ENCODE measurements around the gene IGFL2. TPM values are rescaled to one million over a fixed set of nuclear protein-coding genes. Genes with fewer than 3 reads are reported as not detected.

IGFL2 gene
- total RNA-seq, 1 donor from 2014 or later: not detected

GRCh38 chr19:46210669-46211068 lies 62.6 kb downstream of the IGFL2 start:
- intact Hi-C loops (cut with DNase I): no loop called here
- no peaks in the 10 kb centered on the region for H3K9me3 ChIP-seq
- TF ChIP-seq CTCF (IDR thresholded peaks at IDR 0.05): no peak
- no peak overlapping the region for H3K4me3 ChIP-seq
- DNase-seq (ENCODE audit: low spot score in 2 of 2): no peak
- no peak overlapping the region for H3K27ac ChIP-seq
- H3K36me3 ChIP-seq: no peaks in the 10 kb centered on the region
- H3K27me3 ChIP-seq: no peaks in the 10 kb centered on the region
- H3K4me1 ChIP-seq: peaks cover 0 to 11% of the 10 kb centered on the region in 2 donors

Other genes with a start within 250 kb of the IGFL2 start
- gene MYPOP, start 245.6 kb upstream of the IGFL2 start, total RNA-seq: 1.6 TPM
- gene NANOS2, start 233.5 kb upstream of the IGFL2 start, total RNA-seq: not detected
- 11.3 TPM for gene NOVA2, start 174.4 kb upstream of the IGFL2 start, total RNA-seq
- gene CCDC61, start 152.8 kb upstream of the IGFL2 start, total RNA-seq: 13.7 TPM
- not detected for gene PGLYRP1, start 125.2 kb upstream of the IGFL2 start, total RNA-seq
- gene IGFL4, start 107.2 kb upstream of the IGFL2 start, total RNA-seq: not detected
- not detected for gene IGFL3, start 23.6 kb upstream of the IGFL2 start, total RNA-seq
- not detected for gene IGFL1, start 81.5 kb downstream of the IGFL2 start, total RNA-seq
- 591 TPM for gene HIF3A, start 148.8 kb downstream of the IGFL2 start, total RNA-seq
- gene PPP5C, start 198.8 kb downstream of the IGFL2 start, total RNA-seq: 96.1 TPM

Measured in ascending aorta (tissue), 2 donors.